H1 (cell line): ENCODE results near the gene FCMR. TPM values are rescaled to one million over a fixed set of nuclear protein-coding genes. Genes with fewer than 3 reads are reported as not detected.

Experiments used
- CTCF ChIA-PET: fragments of 300-600 bp; sonication (Branson Sonifier 250); formaldehyde crosslinking; loops from one replicate; lab custom pipeline; 2021; ENCODE audit not compliant: partially characterized antibody; lab: Charles Lee
- POLR2A ChIA-PET: fragments of 300-600 bp; sonication (Branson Sonifier 250); formaldehyde crosslinking; loops from one replicate; lab custom pipeline; 2021; ENCODE audit warnings: inconsistent platforms; ENCODE audit not compliant: partially characterized antibody; lab: Charles Lee
- DNase-seq, 2 experiments: peaks; one replicate each; pipeline versions ENCODE4 v3.0.0 to v3.0.0-alpha.2; 2010 to 2022; ENCODE audit warnings: low spot score in 2 of 2, low read depth in 1 of 2, mixed read lengths in 1 of 2
- FAIRE-seq: peaks from 2 replicates; lab custom pipeline; 2011; peaks lifted over from hg19 to GRCh38; lab: Jason Lieb, UNC
- H2AFZ ChIP-seq: 2 replicates; pipeline ENCODE4 v1.8.1; 2012; ENCODE audit warnings: low read length, inconsistent platforms
- H2AK5ac ChIP-seq: 2 replicates; pipeline ENCODE4 v1.6.1; 2013; ENCODE audit warnings: low read depth, low read length
- H2BK120ac ChIP-seq: replicated peaks from 2 replicates; pipeline ENCODE3; 2013; ENCODE audit warnings: low read depth, low read length, inconsistent platforms
- H2BK12ac ChIP-seq: 2 replicates; pipeline ENCODE4 v1.6.1; 2013; ENCODE audit warnings: low read depth, low read length
- H2BK15ac ChIP-seq: 2 replicates; pipeline ENCODE4 v1.6.1; 2013; ENCODE audit warnings: low read length
- H2BK20ac ChIP-seq: 2 replicates; pipeline ENCODE4 v1.6.1; 2013; ENCODE audit warnings: low read length
- H2BK5ac ChIP-seq: 2 replicates; pipeline ENCODE4 v1.6.1; 2013; ENCODE audit warnings: low read depth, low read length
- H3K14ac ChIP-seq: 2 replicates; pipeline ENCODE4 v1.6.1; 2013; ENCODE audit warnings: inconsistent platforms; ENCODE audit not compliant: insufficient read length
- H3K18ac ChIP-seq: 2 replicates; pipeline ENCODE4 v1.6.1; 2013; ENCODE audit warnings: low read length; ENCODE audit errors: extremely low read depth
- H3K23ac ChIP-seq: 2 replicates; pipeline ENCODE4 v1.6.1; 2013; ENCODE audit warnings: inconsistent platforms; ENCODE audit not compliant: insufficient read length
- H3K23me2 ChIP-seq: 2 replicates; pipeline ENCODE4 v1.6.1; 2013; ENCODE audit warnings: low read depth, low read length
- H3K27ac ChIP-seq: 2 replicates; pipeline ENCODE4 v1.6.1; 2011; ENCODE audit warnings: low read depth, low read length, inconsistent platforms
- H3K27me3 ChIP-seq, 4 experiments: replicated peaks in 1 of 4; 1 replicate in 1 of 4; 2 replicates in 3 of 4; pipeline versions ENCODE4 v1.6.1 to v1.8.1; 2011 to 2013; ENCODE audit warnings: low read length in 3 of 4, mild to moderate bottlenecking in 3 of 4, inconsistent platforms in 2 of 4, mixed read lengths in 2 of 4, moderate library complexity in 1 of 4; ENCODE audit not compliant: control insufficient read depth in 3 of 4, insufficient read depth in 3 of 4; ENCODE audit errors: extremely low read depth in 1 of 4
- H3K36me3 ChIP-seq, 4 experiments: 2 replicates each; pipeline versions ENCODE4 v1.6.1 to v1.8.1; 2011 to 2013; ENCODE audit warnings: mild to moderate bottlenecking in 4 of 4, low read length in 3 of 4, moderate library complexity in 2 of 4, control low read depth in 1 of 4, inconsistent platforms in 1 of 4; ENCODE audit not compliant: insufficient read depth in 4 of 4, control insufficient read depth in 2 of 4
- H3K4ac ChIP-seq: replicated peaks from 2 replicates; pipeline ENCODE3; 2013; ENCODE audit warnings: low read length, low read depth, mixed read lengths, inconsistent platforms; ENCODE audit not compliant: insufficient read length
- H3K4me1 ChIP-seq, 4 experiments: replicated peaks in 1 of 4; 1 replicate in 1 of 4; 2 replicates in 3 of 4; pipeline versions ENCODE4 v1.6.1 to v1.8.1; 2011 to 2013; ENCODE audit warnings: low read length in 3 of 4, inconsistent platforms in 2 of 4, mixed read lengths in 1 of 4; ENCODE audit not compliant: insufficient read depth in 4 of 4, control insufficient read depth in 3 of 4
- H3K4me2 ChIP-seq, 2 experiments: 2 replicates each; pipeline versions ENCODE4 v1.6.1 to v1.8.1; 2011 to 2013; ENCODE audit warnings: low read depth in 2 of 2, low read length in 2 of 2, control low read depth in 1 of 2, inconsistent platforms in 1 of 2, mild to moderate bottlenecking in 1 of 2; ENCODE audit not compliant: insufficient read depth in 1 of 2
- H3K4me3 ChIP-seq, 4 experiments: fragments of 200-600, 300-600 bp in 1 of 4; sonication (generic), shearing (Covaris generic), sonication (Bioruptor Twin) in 1 of 4; 2 replicates each; pipeline versions ENCODE4 v1.5.1 to v1.8.1; 2011 to 2016; ENCODE audit warnings: low read length in 4 of 4, low read depth in 3 of 4, control low read depth in 2 of 4, inconsistent platforms in 2 of 4, mild to moderate bottlenecking in 2 of 4, mixed read lengths in 1 of 4, moderate library complexity in 1 of 4; ENCODE audit not compliant: insufficient read depth in 2 of 4; ENCODE audit errors: extremely low read depth in 1 of 4
- H3K56ac ChIP-seq: replicated peaks from 2 replicates; pipeline ENCODE3; 2013; ENCODE audit warnings: low read depth, mild to moderate bottlenecking, mixed read lengths, low read length, inconsistent platforms; ENCODE audit not compliant: insufficient read length
- H3K79me1 ChIP-seq: 2 replicates; pipeline ENCODE4 v1.6.1; 2013; ENCODE audit warnings: low read depth, low read length, control low read depth
- H3K79me2 ChIP-seq, 2 experiments: 2 replicates each; pipeline versions ENCODE4 v1.6.1 to v1.8.1; 2012 to 2013; ENCODE audit warnings: low read length in 2 of 2, mild to moderate bottlenecking in 2 of 2, inconsistent platforms in 1 of 2; ENCODE audit not compliant: insufficient read depth in 2 of 2, control insufficient read depth in 1 of 2
- H3K9ac ChIP-seq, 4 experiments: replicated peaks in 1 of 4; 1 replicate in 1 of 4; 2 replicates in 3 of 4; pipeline versions ENCODE4 v1.6.1 to v1.8.1; 2011 to 2013; ENCODE audit warnings: low read depth in 3 of 4, low read length in 3 of 4, control low read depth in 2 of 4, mild to moderate bottlenecking in 2 of 4, moderate library complexity in 2 of 4, inconsistent platforms in 1 of 4; ENCODE audit errors: extremely low read depth in 1 of 4
- H3K9me3 ChIP-seq, 2 experiments: 2 replicates each; pipeline versions ENCODE4 v1.6.1 to v1.8.1; 2012 to 2013; ENCODE audit warnings: mild to moderate bottlenecking in 2 of 2, moderate library complexity in 2 of 2, control low read depth in 1 of 2, inconsistent platforms in 1 of 2, low read depth in 1 of 2, low read length in 1 of 2, mixed read lengths in 1 of 2; ENCODE audit not compliant: insufficient read depth in 2 of 2
- H4K20me1 ChIP-seq, 2 experiments: replicated peaks in 1 of 2; 2 replicates each; pipeline versions ENCODE3 to v1.8.1; 2011 to 2013; ENCODE audit warnings: inconsistent platforms in 2 of 2, low read length in 2 of 2, mild to moderate bottlenecking in 1 of 2; ENCODE audit not compliant: insufficient read depth in 2 of 2, control insufficient read depth in 1 of 2
- H4K5ac ChIP-seq: 2 replicates; pipeline ENCODE4 v1.6.1; 2013; ENCODE audit warnings: low read length, low read depth, mixed read lengths, inconsistent platforms; ENCODE audit not compliant: insufficient read length
- H4K8ac ChIP-seq: 2 replicates; pipeline ENCODE4 v1.8.0; 2013; ENCODE audit warnings: mild to moderate bottlenecking, moderate library complexity, low read length, inconsistent platforms; ENCODE audit not compliant: insufficient read depth; ENCODE audit errors: extremely low read depth
- H4K91ac ChIP-seq: replicated peaks from 2 replicates; pipeline ENCODE3; 2013; ENCODE audit warnings: low read length, mixed read lengths, inconsistent platforms; ENCODE audit not compliant: insufficient read length
- ASH2L ChIP-seq: fragments of 200-600, 300-600 bp; sonication (generic); IDR thresholded peaks from one replicate; pipeline ENCODE4 v1.7.1; 2017; ENCODE audit warnings: low read length
- ATF3 ChIP-seq: IDR thresholded peaks from 2 replicates; pipeline ENCODE4 v1.6.1; 2011; ENCODE audit warnings: low read depth, mild to moderate bottlenecking, low read length; ENCODE audit not compliant: insufficient read depth
- CEBPB ChIP-seq: IDR thresholded peaks from 2 replicates; pipeline ENCODE4 v1.6.1; 2012; ENCODE audit warnings: low read depth, low read length
- EP300 ChIP-seq, 2 experiments: IDR thresholded peaks; 1 replicate in 1 of 2; 2 replicates in 1 of 2; pipeline ENCODE4 v1.6.1; 2011 to 2012; ENCODE audit warnings: low read depth in 2 of 2, low read length in 2 of 2, mild to moderate bottlenecking in 2 of 2, borderline replicate concordance in 1 of 2, inconsistent platforms in 1 of 2, moderate library complexity in 1 of 2
- FOSL1 ChIP-seq: IDR thresholded peaks from 2 replicates; pipeline ENCODE4 v1.6.1; 2011; ENCODE audit warnings: mild to moderate bottlenecking, low read depth, low read length, moderate library complexity; ENCODE audit not compliant: insufficient read depth
- KDM1A ChIP-seq: fragments of 200-600, 300-600 bp; sonication (generic); IDR thresholded peaks from 2 replicates; pipeline ENCODE4 v1.7.1; 2016; ENCODE audit warnings: mild to moderate bottlenecking, low read length, borderline replicate concordance
- KDM4A ChIP-seq: IDR thresholded peaks from one replicate; pipeline ENCODE4 v1.7.1; 2012; ENCODE audit warnings: low read depth, mild to moderate bottlenecking, moderate library complexity, low read length, inconsistent platforms; ENCODE audit not compliant: severe bottlenecking
- POLR2A ChIP-seq, 2 experiments: IDR thresholded peaks; 1 replicate in 1 of 2; 2 replicates in 1 of 2; pipeline ENCODE4 v1.6.1; 2011; ENCODE audit warnings: low read depth in 2 of 2, low read length in 2 of 2, mild to moderate bottlenecking in 2 of 2; ENCODE audit errors: control extremely low read depth in 1 of 2
- RAD21 ChIP-seq, 2 experiments: IDR thresholded peaks in 1 of 2; conservative IDR thresholded peaks in 1 of 2; 2 replicates each; pipeline ENCODE4 v1.6.1; 2011; ENCODE audit warnings: low read depth in 2 of 2, low read length in 2 of 2, improper control_type of control experiment in 1 of 2, inconsistent platforms in 1 of 2, mild to moderate bottlenecking in 1 of 2, moderate library complexity in 1 of 2
- ZNF274 ChIP-seq: IDR thresholded peaks from 2 replicates; pipeline ENCODE4 v1.7.0; 2012; ENCODE audit warnings: low read length, borderline replicate concordance; ENCODE audit errors: extremely low read depth
- WGBS, 2 experiments: shearing (Covaris generic) in 1 of 2; methylation state at CpG; one replicate each; pipeline versions ENCODE4 v1.1.6 to v1.1.7; 2013 to 2015; ENCODE audit warnings: low lambda C conversion rate in 2 of 2, mixed read lengths in 2 of 2, inconsistent platforms in 1 of 2, low coverage in 1 of 2, missing lambda C conversion rate in 1 of 2; ENCODE audit not compliant: insufficient replicate concordance in 2 of 2, insufficient coverage in 1 of 2, insufficient read length in 1 of 2; ENCODE audit errors: extremely low coverage in 1 of 2, missing lambda C conversion rate in 1 of 2; 5-methylcytosine and 5-hydroxymethylcytosine counted together
- polyA plus RNA-seq, 7 experiments: library from polyadenylated mRNA; depleted of rRNA in 3 of 7; stranded (reverse) in 5 of 7; unstranded in 2 of 7; fragments of >200 nt in 5 of 7; fragments of 200-250 nt in 2 of 7; gene quantifications; 1 replicate in 5 of 7; 2 replicates in 1 of 7; 4 replicates in 1 of 7; pipeline versions ENCODE4 v1.2.1 to v1.2.3, GENCODE V29; 2011 to 2013; ENCODE audit warnings: missing spikeins in 2 of 7, mixed read lengths in 2 of 7
- total RNA-seq: library from RNA; stranded (reverse); fragmentation: NEBNext Ultra II Directional; extraction: Animal tissue kit (Norgen Biotek cat#: 25700); gene quantifications from 2 replicates; pipeline ENCODE4 v1.2.1, GENCODE V29; 2021

The FCMR gene
- total and polyA plus RNA-seq, 2 of the 8 experiments (the other 6 are each of a cell fraction or from before 2014, with no cell fraction given): 0.53 TPM; not detected in 1

GRCh38 chr1:206967096-206967849, 45.5 kb upstream of the FCMR start:
- Histone ChIP-seq H3K27me3 (no peaks in the 10 kb centered on the region), H3K23ac (no peak overlapping the region), H3K79me1 (no peaks in the 10 kb centered on the region), H2BK12ac (no peak overlapping the region), H4K5ac (no peak overlapping the region), H2BK120ac (no peak overlapping the region), H3K4me1 (no peaks in the 10 kb centered on the region), H3K4ac (no peak overlapping the region), H2AK5ac (no peak overlapping the region), H3K56ac (no peak overlapping the region), H3K14ac (no peak overlapping the region), H4K91ac (no peak overlapping the region), H3K23me2 (no peaks in the 10 kb centered on the region), H3K36me3 (no peaks in the 10 kb centered on the region), H3K9me3 (no peaks in the 10 kb centered on the region), H3K4me3 (no peak overlapping the region), H4K20me1 (no peaks in the 10 kb centered on the region), H2BK5ac (no peak overlapping the region), H2BK20ac (no peak overlapping the region), H3K79me2 (no peaks in the 10 kb centered on the region), H3K4me2 (no peak overlapping the region), H4K8ac (no peak overlapping the region; the same call in 1 of the 2 replicates), H3K9ac (no peak overlapping the region), H3K27ac (no peak overlapping the region), H3K18ac (no peak overlapping the region; the same call in 1 of the 2 replicates), H2BK15ac (no peak overlapping the region), H2AFZ (no peak overlapping the region)
- ChIA-PET CTCF (interaction anchor here (0.7 to 1.9 kb wide), 10 partner anchors 9 to 232 kb away, joined by 3 to 6 read pairs (median 3); no protein-coding TSS in a partner anchor), POLR2A (interaction anchor here (1.1 kb wide), 1 partner anchor 15 kb away, joined by 3 read pairs; no protein-coding TSS in a partner anchor)
- FAIRE-seq (no peak), DNase-seq (no peak)
- WGBS, 2 experiments: 83% methylated on average over 8 of the region's 8 CpGs; no CpG with 5 or more reads in 1 of the 2 experiments
- TF ChIP-seq RAD21 (IDR thresholded peaks at IDR 0.05 in 1 of 2, conservative IDR thresholded peaks at IDR 0.05 in 1 of 2; ENCODE audit: low read depth in 2 of 2, low read length in 2 of 2) (no peak), EP300 (IDR thresholded peaks at IDR 0.05; ENCODE audit: borderline replicate concordance in 1 of 2, low read depth in 2 of 2, low read length in 2 of 2) (no peak), ASH2L (no peak), ZNF274 (no peak), ATF3 (no peak), POLR2A (IDR thresholded peaks at IDR 0.05; ENCODE audit: control extremely low read depth in 1 of 2, low read depth in 2 of 2, low read length in 2 of 2) (no peak), FOSL1 (no peak), CEBPB (no peak), KDM4A (no peak), KDM1A (no peak)
